Body of pancreas (tissue), 4 donors: ENCODE measurements around the gene RSBN1L. TPM values are rescaled to one million over a fixed set of nuclear protein-coding genes. Genes with fewer than 3 reads are reported as not detected.

Source experiments
- ATAC-seq: fragments of 150-250 bp; one replicate; pipeline ENCODE4 v1.9.1; 2016
- DNase-seq, 4 donors: peaks; one replicate each; pipeline ENCODE4 v3.0.0-alpha.2; 2019
- H3K27ac ChIP-seq, 4 donors: fragments of 200-600 bp; sonication (generic); 1 replicate in 3 of 4; 2 replicates in 1 of 4; pipeline versions ENCODE4 v1.5.1 to v1.6.1; 2016 to 2019; ENCODE audit warnings: mild to moderate bottlenecking in 1 of 4, mixed read lengths in 1 of 4, moderate library complexity in 1 of 4
- H3K27me3 ChIP-seq, 2 donors: fragments of 200-600 bp; sonication (generic); one replicate each; pipeline ENCODE4 v1.6.0; 2016; ENCODE audit warnings: mild to moderate bottlenecking in 1 of 2
- H3K36me3 ChIP-seq, 2 donors: fragments of 200-600 bp; sonication (generic); replicated peaks in 1 of 2; 2 replicates each; pipeline ENCODE4 v1.5.1; 2016; ENCODE audit warnings: low read depth in 2 of 2; ENCODE audit not compliant: insufficient read depth in 1 of 2
- H3K4me1 ChIP-seq: fragments of 200-600 bp; sonication (generic); one replicate; pipeline ENCODE4 v1.6.0; 2016
- H3K4me3 ChIP-seq, 2 donors: fragments of 200-600 bp; sonication (generic); 1 replicate in 1 of 2; 2 replicates in 1 of 2; pipeline ENCODE4 v1.5.1; 2016 to 2019
- H3K9me3 ChIP-seq, 3 donors: fragments of 200-600 bp; sonication (generic); 1 replicate in 2 of 3; 2 replicates in 1 of 3; pipeline ENCODE4 v1.5.1; 2016
- CTCF ChIP-seq, 7 experiments: fragments of 450-650 bp in 4 of 7; fragments of 200-600 bp in 3 of 7; sonication (generic) in 3 of 7; IDR thresholded peaks; one replicate each; pipeline ENCODE4 v1.5.1; 2016 to 2019; ENCODE audit warnings: antibody characterized with exemption in 7 of 7
- POLR2A ChIP-seq, 3 donors: fragments of 450-650 bp; IDR thresholded peaks; one replicate each; pipeline ENCODE4 v1.6.1; 2016; ENCODE audit warnings: antibody characterized with exemption in 3 of 3, mild to moderate bottlenecking in 2 of 3
- WGBS, 2 donors: methylation state at CpG; one replicate each; pipeline ENCODE4 v1.1.5; 2017; 5-methylcytosine and 5-hydroxymethylcytosine counted together
- intact Hi-C: fragments of 100-400 bp; cut with DNase I; formaldehyde crosslinking; loops from one replicate; pipeline ENCODE4 v1.15.1; 2023
- total RNA-seq, 2 donors: library from RNA; depleted of rRNA; stranded (reverse); fragments of >200 nt; gene quantifications; one replicate each; pipeline ENCODE4 v1.1.0, GENCODE V29; 2016

The RSBN1L gene
- total RNA-seq, 2 donors from 2014 or later: 15.8 to 16.2 TPM

GRCh38 chr7:77667459-77668086 is 28.7 kb upstream of the RSBN1L start:
- intact Hi-C loops: loop anchor here (5.0 kb wide), 1 partner anchor 85 kb away; no protein-coding TSS in a partner anchor
- H3K4me1 ChIP-seq: peaks cover 6% of the 10 kb centered on the region
- no peak overlapping the region for H3K27ac ChIP-seq
- 87 to 91% methylated on average over 6 of the region's 6 CpGs for WGBS, 2 donors
- no peak overlapping the region for H3K4me3 ChIP-seq
- TF ChIP-seq POLR2A (IDR thresholded peaks at IDR 0.05): no peak
- TF ChIP-seq CTCF (IDR thresholded peaks at IDR 0.05): no peak
- DNase-seq (no peak), ATAC-seq (no peak)
- no peaks in the 10 kb centered on the region for H3K27me3 ChIP-seq
- H3K9me3 ChIP-seq: no peaks in the 10 kb centered on the region
- no peaks in the 10 kb centered on the region for H3K36me3 ChIP-seq

GRCh38 chr7:77674878-77675277 is 21.4 kb upstream of the RSBN1L start:
- no peaks in the 10 kb centered on the region for H3K27me3 ChIP-seq
- TF ChIP-seq POLR2A (IDR thresholded peaks at IDR 0.05) (no peak), CTCF (IDR thresholded peaks at IDR 0.05) (no peak)
- no peaks in the 10 kb centered on the region for H3K9me3 ChIP-seq
- H3K4me1 ChIP-seq: peaks cover 25% of the 10 kb centered on the region
- H3K4me3 ChIP-seq: no peak overlapping the region
- 55 to 60% methylated on average over 5 of the region's 5 CpGs for WGBS, 2 donors
- no peaks in the 10 kb centered on the region for H3K36me3 ChIP-seq
- intact Hi-C loops: no loop called here
- DNase-seq (peak; percentile 77 to 87 (median 87)), ATAC-seq (peak; percentile 65)
- peak overlapping the region in 2 of 4 donors; percentile 12 to 37 for H3K27ac ChIP-seq

- no peak for DNase-seq
- no peaks in the 10 kb centered on the region for H3K27me3 ChIP-seq
- no peak for TF ChIP-seq CTCF (IDR thresholded peaks at IDR 0.05)
- TF ChIP-seq POLR2A (IDR thresholded peaks at IDR 0.05): peak in 1 of 3 donors; percentile 18
- H3K36me3 ChIP-seq: no peaks in the 10 kb centered on the region
- intact Hi-C loops: no loop called here
- peak; percentile 95 for ATAC-seq
- no peak overlapping the region for H3K4me3 ChIP-seq
- H3K4me1 ChIP-seq: peaks cover 68% of the 10 kb centered on the region
- no peaks in the 10 kb centered on the region for H3K9me3 ChIP-seq
- peak overlapping the region; percentile 86 to 98 (median 94) for H3K27ac ChIP-seq
Measured at GRCh38 chr7:77679608-77680007, 16.7 kb upstream of the RSBN1L start.

- intact Hi-C loops: no loop called here
Measured at GRCh38 chr7:77680266-77680665, 16.0 kb upstream of the RSBN1L start.

More at GRCh38 chr7:77680266-77680665, 16.0 kb upstream of the RSBN1L start:
- Histone ChIP-seq H3K4me1 (peaks cover 69% of the 10 kb centered on the region), H3K36me3 (no peaks in the 10 kb centered on the region), H3K4me3 (no peak overlapping the region), H3K9me3 (no peaks in the 10 kb centered on the region), H3K27me3 (no peaks in the 10 kb centered on the region), H3K27ac (peak overlapping the region in 3 of 4 donors; percentile 93 to 98 (median 94))
- WGBS, 2 donors: 81 to 91% methylated on average over 6 to 7 of the region's 7 CpGs
- DNase-seq (no peak), ATAC-seq (no peak)
- no peak for TF ChIP-seq POLR2A (IDR thresholded peaks at IDR 0.05)
- TF ChIP-seq CTCF (IDR thresholded peaks at IDR 0.05): no peak
